Measurements from ENCODE around the gene DDX43. TPM values are rescaled to one million over a fixed set of nuclear protein-coding genes. Genes with fewer than 3 reads are reported as not detected.

The DDX43 gene
- total RNA-seq, 1 donor from 2014 or later, result not detected

- H3K4me3 ChIP-seq (ENCODE audit: insufficient read depth, low read depth, low read length), result no peak overlapping the region
- Mint-ChIP-seq H3K36me3 (ENCODE audit: low read depth, unreplicated experiment) (no peaks in the 10 kb centered on the region), H3K27me3 (ENCODE audit: low read depth, unreplicated experiment) (peaks cover under 1% of the 10 kb centered on the region), H3K9me3 (ENCODE audit: unreplicated experiment) (no peaks in the 10 kb centered on the region), H3K27ac (ENCODE audit: unreplicated experiment) (no peak overlapping the region), H3K4me3 (ENCODE audit: unreplicated experiment) (no peak overlapping the region), H3K4me1 (ENCODE audit: low read depth, unreplicated experiment) (no peaks in the 10 kb centered on the region)
- TF ChIP-seq CTCF (IDR thresholded peaks at IDR 0.05; ENCODE audit: insufficient read depth, low read depth, low read length) (no peak), EZH2 (IDR thresholded peaks at IDR 0.05; ENCODE audit: insufficient read depth, low read length) (no peak)
- no peaks in the 10 kb centered on the region for H3K79me2 ChIP-seq (ENCODE audit: insufficient read depth, low read length)
- H3K27ac ChIP-seq (ENCODE audit: low read depth, low read length), result no peak overlapping the region
- no peak overlapping the region for H2AFZ ChIP-seq (ENCODE audit: low read depth, low read length)
- FAIRE-seq (no peak), DNase-seq (ENCODE audit: low read depth) (no peak)
- no peaks in the 10 kb centered on the region for H4K20me1 ChIP-seq (ENCODE audit: insufficient read depth, low read length)
- H3K9me3 ChIP-seq (ENCODE audit: insufficient read depth, low read depth, low read length), result no peaks in the 10 kb centered on the region
- H3K36me3 ChIP-seq (ENCODE audit: insufficient read depth, low read length), result no peaks in the 10 kb centered on the region
- no peaks in the 10 kb centered on the region for H3K4me1 ChIP-seq (ENCODE audit: insufficient read depth, low read length)
- no peaks in the 10 kb centered on the region for H3K27me3 ChIP-seq (ENCODE audit: insufficient read depth, low read length)
- H3K9ac ChIP-seq (ENCODE audit: low read length), result no peak overlapping the region
- no peak overlapping the region for H3K4me2 ChIP-seq (ENCODE audit: low read length)
Measured at GRCh38 chr6:73362869-73363536, 31.6 kb upstream of the DDX43 start.

GRCh38 chr6:73363537-73363875 is 31.1 kb upstream of the DDX43 start:
- no peak overlapping the region for H3K9ac ChIP-seq (ENCODE audit: low read length)
- H2AFZ ChIP-seq (ENCODE audit: low read depth, low read length), result no peak overlapping the region
- no peaks in the 10 kb centered on the region for H3K9me3 ChIP-seq (ENCODE audit: insufficient read depth, low read depth, low read length)
- Mint-ChIP-seq H3K4me3 (ENCODE audit: unreplicated experiment) (no peak overlapping the region), H3K36me3 (ENCODE audit: low read depth, unreplicated experiment) (no peaks in the 10 kb centered on the region), H3K27ac (ENCODE audit: unreplicated experiment) (no peak overlapping the region), H3K4me1 (ENCODE audit: low read depth, unreplicated experiment) (no peaks in the 10 kb centered on the region), H3K9me3 (ENCODE audit: unreplicated experiment) (no peaks in the 10 kb centered on the region), H3K27me3 (ENCODE audit: low read depth, unreplicated experiment) (peaks cover 4% of the 10 kb centered on the region)
- no peaks in the 10 kb centered on the region for H3K27me3 ChIP-seq (ENCODE audit: insufficient read depth, low read length)
- FAIRE-seq (no peak), DNase-seq (ENCODE audit: low read depth) (no peak)
- H3K79me2 ChIP-seq (ENCODE audit: insufficient read depth, low read length), result no peaks in the 10 kb centered on the region
- H3K4me1 ChIP-seq (ENCODE audit: insufficient read depth, low read length), result no peaks in the 10 kb centered on the region
- TF ChIP-seq CTCF (IDR thresholded peaks at IDR 0.05; ENCODE audit: insufficient read depth, low read depth, low read length) (no peak), EZH2 (IDR thresholded peaks at IDR 0.05; ENCODE audit: insufficient read depth, low read length) (no peak)
- no peaks in the 10 kb centered on the region for H4K20me1 ChIP-seq (ENCODE audit: insufficient read depth, low read length)
- no peaks in the 10 kb centered on the region for H3K36me3 ChIP-seq (ENCODE audit: insufficient read depth, low read length)
- H3K27ac ChIP-seq (ENCODE audit: low read depth, low read length), result no peak overlapping the region
- H3K4me2 ChIP-seq (ENCODE audit: low read length), result no peak overlapping the region
- H3K4me3 ChIP-seq (ENCODE audit: insufficient read depth, low read depth, low read length), result no peak overlapping the region

- H3K9ac ChIP-seq (ENCODE audit: low read length), result no peak overlapping the region
- Mint-ChIP-seq H3K9me3 (ENCODE audit: unreplicated experiment) (no peaks in the 10 kb centered on the region), H3K27me3 (ENCODE audit: low read depth, unreplicated experiment) (peaks cover 4% of the 10 kb centered on the region), H3K36me3 (ENCODE audit: low read depth, unreplicated experiment) (no peaks in the 10 kb centered on the region), H3K27ac (ENCODE audit: unreplicated experiment) (no peak overlapping the region), H3K4me1 (ENCODE audit: low read depth, unreplicated experiment) (no peaks in the 10 kb centered on the region), H3K4me3 (ENCODE audit: unreplicated experiment) (no peak overlapping the region)
- no peaks in the 10 kb centered on the region for H3K9me3 ChIP-seq (ENCODE audit: insufficient read depth, low read depth, low read length)
- no peaks in the 10 kb centered on the region for H4K20me1 ChIP-seq (ENCODE audit: insufficient read depth, low read length)
- no peaks in the 10 kb centered on the region for H3K79me2 ChIP-seq (ENCODE audit: insufficient read depth, low read length)
- H3K27me3 ChIP-seq (ENCODE audit: insufficient read depth, low read length), result no peaks in the 10 kb centered on the region
- H2AFZ ChIP-seq (ENCODE audit: low read depth, low read length), result no peak overlapping the region
- H3K36me3 ChIP-seq (ENCODE audit: insufficient read depth, low read length), result no peaks in the 10 kb centered on the region
- DNase-seq (ENCODE audit: low read depth) (no peak), FAIRE-seq (no peak)
- TF ChIP-seq EZH2 (IDR thresholded peaks at IDR 0.05; ENCODE audit: insufficient read depth, low read length) (no peak), CTCF (IDR thresholded peaks at IDR 0.05; ENCODE audit: insufficient read depth, low read depth, low read length) (no peak)
- H3K27ac ChIP-seq (ENCODE audit: low read depth, low read length), result no peak overlapping the region
- H3K4me1 ChIP-seq (ENCODE audit: insufficient read depth, low read length), result no peaks in the 10 kb centered on the region
- no peak overlapping the region for H3K4me3 ChIP-seq (ENCODE audit: insufficient read depth, low read depth, low read length)
- H3K4me2 ChIP-seq (ENCODE audit: low read length), result no peak overlapping the region
Measured at GRCh38 chr6:73364121-73364520, 30.5 kb upstream of the DDX43 start.

All from astrocyte (in vitro differentiated cells and primary cell).